AG04450 (cell line): ENCODE data around the gene HGFAC. TPM values are rescaled to one million over a fixed set of nuclear protein-coding genes. Genes with fewer than 3 reads are reported as not detected.
A peak's percentile ranks its signal among the peaks of the same experiment; 100 is the strongest.

ENCODE experiments used
- CTCF ChIA-PET: fragments of 300-600, 350-600 bp; formaldehyde crosslinking; extraction: SDS; loops from one replicate; lab custom pipeline; 2022; ENCODE audit warnings: antibody characterized with exemption, inconsistent platforms; lab: Charles Lee
- POLR2A ChIA-PET: fragments of 350-600 bp; formaldehyde crosslinking; extraction: SDS; loops from one replicate; lab custom pipeline; 2021; ENCODE audit warnings: antibody characterized with exemption, inconsistent platforms; lab: Yijun Ruan, JAX
- DNase-seq: peaks from one replicate; pipeline ENCODE4 v3.0.0-alpha.2; 2011; ENCODE audit warnings: low read depth, low spot score
- H3K27ac ChIP-seq: one replicate; pipeline ENCODE4 v1.5.1; 2012; ENCODE audit warnings: low read depth, low read length, control low read depth
- H3K27me3 ChIP-seq: one replicate; pipeline ENCODE4 v1.6.0; 2012; ENCODE audit warnings: low read length; ENCODE audit not compliant: control insufficient read depth, insufficient read depth
- H3K4me3 ChIP-seq: 2 replicates; pipeline ENCODE4 v1.5.1; 2011; ENCODE audit warnings: mild to moderate bottlenecking, low read depth, low read length, control low read depth
- H3K9me3 ChIP-seq: 2 replicates; pipeline ENCODE4 v1.5.1; 2012; ENCODE audit warnings: low read length; ENCODE audit not compliant: control insufficient read depth, insufficient read depth
- polyA plus RNA-seq: library from polyadenylated mRNA; depleted of rRNA; stranded (reverse); fragments of >200 nt; gene quantifications from 2 replicates; pipeline ENCODE4 v1.2.3, GENCODE V29; 2011
- TF ChIP-seq, protein P1 (sequence below): IDR thresholded peaks from 2 replicates; pipeline ENCODE4 v1.5.1; 2011; ENCODE audit warnings: low read depth, low read length, control low read depth, inconsistent platforms

Gene HGFAC
- polyA plus RNA-seq, 1 experiment = not detected

DNA sequence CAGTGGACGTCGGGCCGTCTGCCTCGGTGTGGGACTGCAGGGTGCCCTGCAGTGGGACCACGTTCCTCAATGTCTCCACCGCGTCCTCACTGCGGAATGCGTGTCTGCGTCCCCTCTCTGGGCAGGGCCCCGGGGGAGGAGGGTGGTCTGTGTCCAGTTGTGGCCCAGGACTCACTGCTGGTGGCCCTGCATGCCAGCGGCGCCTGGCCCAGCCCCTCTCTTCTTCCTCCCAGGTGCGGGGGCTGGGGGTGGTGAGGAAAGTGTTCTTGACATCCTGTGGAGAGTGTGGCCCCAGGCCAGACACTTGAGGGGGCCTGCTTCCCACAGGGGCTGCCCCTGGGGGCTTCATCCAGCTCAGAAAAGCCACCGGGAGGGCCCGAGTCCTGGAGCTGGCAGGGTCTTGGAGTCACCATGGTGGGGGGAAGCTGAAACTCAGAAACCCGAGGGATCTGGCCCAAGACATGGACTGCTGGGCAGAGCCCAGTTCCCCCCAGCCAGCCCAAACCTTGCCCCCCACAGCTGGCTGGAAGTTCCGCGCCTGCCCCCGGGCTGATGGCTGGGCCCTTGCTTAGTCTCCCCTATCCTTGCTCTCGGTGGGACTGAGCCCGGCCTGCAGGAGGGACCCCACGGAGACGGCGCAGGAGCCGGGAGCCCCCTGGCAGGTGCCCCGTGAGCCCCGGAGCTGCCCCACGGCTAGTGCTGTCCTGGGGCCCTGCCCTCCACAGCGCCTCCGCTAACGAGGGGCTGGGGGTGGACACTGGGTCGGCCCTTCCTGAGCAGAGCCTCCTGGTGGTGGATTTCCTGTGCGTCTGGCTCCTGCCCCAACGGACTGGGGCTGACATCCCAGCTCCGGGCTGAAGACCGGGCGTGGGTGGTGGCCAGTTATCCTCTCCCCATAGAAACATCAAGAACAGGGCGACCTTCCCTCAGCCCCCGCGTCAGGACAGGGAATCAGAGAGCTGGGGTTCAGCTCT lies 24.2 kb downstream of the HGFAC start:
- TF ChIP-seq, protein P1, sequence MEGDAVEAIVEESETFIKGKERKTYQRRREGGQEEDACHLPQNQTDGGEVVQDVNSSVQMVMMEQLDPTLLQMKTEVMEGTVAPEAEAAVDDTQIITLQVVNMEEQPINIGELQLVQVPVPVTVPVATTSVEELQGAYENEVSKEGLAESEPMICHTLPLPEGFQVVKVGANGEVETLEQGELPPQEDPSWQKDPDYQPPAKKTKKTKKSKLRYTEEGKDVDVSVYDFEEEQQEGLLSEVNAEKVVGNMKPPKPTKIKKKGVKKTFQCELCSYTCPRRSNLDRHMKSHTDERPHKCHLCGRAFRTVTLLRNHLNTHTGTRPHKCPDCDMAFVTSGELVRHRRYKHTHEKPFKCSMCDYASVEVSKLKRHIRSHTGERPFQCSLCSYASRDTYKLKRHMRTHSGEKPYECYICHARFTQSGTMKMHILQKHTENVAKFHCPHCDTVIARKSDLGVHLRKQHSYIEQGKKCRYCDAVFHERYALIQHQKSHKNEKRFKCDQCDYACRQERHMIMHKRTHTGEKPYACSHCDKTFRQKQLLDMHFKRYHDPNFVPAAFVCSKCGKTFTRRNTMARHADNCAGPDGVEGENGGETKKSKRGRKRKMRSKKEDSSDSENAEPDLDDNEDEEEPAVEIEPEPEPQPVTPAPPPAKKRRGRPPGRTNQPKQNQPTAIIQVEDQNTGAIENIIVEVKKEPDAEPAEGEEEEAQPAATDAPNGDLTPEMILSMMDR = peak; percentile 29
- Histone ChIP-seq H3K27me3 (peaks cover 43% of the 10 kb centered on the region), H3K9me3 (peaks cover 14% of the 10 kb centered on the region), H3K27ac (no peak overlapping the region), H3K4me3 (no peak overlapping the region)
- no peak for DNase-seq
- CTCF ChIA-PET = no interaction called here
- POLR2A ChIA-PET = no interaction called here

DNA sequence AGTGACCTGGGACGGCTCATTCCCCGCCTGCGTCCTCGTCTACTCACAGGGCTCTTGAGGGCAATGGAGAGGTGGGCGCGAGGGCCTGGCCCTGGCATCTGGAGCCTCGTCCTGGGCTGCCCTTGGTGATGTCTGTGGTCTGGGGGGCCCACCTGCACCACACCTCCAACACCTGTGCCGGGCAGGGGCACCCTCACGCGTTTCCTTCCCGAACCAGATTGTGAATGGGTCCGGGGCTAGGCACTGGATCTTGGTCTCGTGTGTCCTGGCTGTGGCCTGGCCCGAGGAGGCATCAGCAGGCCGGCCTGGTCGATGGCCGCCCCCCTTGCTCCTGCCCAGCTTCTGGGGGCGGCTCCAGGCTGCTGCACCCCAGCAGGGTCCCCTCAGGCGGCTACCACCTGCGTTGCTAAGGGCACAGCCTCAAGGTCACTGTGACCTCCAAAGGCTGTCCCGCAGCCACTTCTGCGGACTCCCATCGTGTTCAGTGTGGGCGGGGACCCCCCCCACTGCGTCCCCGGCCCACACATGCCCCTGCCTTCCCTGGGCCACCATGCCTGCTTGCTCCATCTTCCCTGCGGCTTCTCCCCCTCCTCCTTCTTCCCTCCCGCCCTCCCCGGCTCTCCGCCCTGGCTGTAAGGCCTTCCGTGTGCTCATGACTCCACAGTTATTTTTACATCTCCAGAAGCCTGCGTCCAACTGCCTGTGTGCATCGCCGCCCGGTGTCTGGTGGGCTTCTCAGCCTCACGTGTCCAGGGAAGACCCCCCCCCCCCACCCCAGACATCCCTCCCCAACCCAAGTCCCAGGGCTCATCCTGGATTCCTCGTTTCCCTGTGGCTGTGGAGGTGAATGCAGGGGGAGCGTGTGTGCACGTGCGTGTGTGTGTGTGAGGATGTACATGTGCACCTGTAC lies 25.2 kb downstream of the HGFAC start:
- CTCF ChIA-PET = no interaction called here
- no peak for DNase-seq
- TF ChIP-seq, protein P1 = no peak

DNA sequence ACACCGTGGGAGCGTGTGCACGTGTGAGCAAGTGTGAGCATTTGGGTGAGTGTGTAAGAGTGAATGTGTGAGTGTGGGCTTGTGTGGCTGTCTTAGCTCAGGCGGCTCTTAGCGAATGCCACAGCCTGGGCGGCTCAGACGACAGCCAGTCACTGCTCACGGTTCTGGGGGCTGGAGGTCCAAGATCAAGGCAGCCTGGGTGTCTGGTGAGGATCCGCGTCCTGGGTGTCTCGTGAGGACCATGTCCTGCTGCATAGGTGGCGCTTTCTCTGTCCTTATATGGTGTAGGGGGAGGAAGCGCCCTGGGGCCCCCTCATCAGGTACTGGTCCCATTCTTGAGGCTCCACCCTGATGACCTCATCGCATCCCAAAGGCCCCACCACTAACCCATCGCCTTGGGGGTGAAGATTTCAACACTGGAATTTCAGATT lies 25.8 kb downstream of the HGFAC start:
- Histone ChIP-seq H3K27me3 (peaks cover 36% of the 10 kb centered on the region), H3K4me3 (no peak overlapping the region), H3K9me3 (peaks cover 14% of the 10 kb centered on the region), H3K27ac (no peak overlapping the region)
- CTCF ChIA-PET = no interaction called here
- no peak for DNase-seq
- TF ChIP-seq, protein P1 = no peak
- POLR2A ChIA-PET = no interaction called here

More for the DNA sequence above, 25.2 kb downstream of the HGFAC start:
- Histone ChIP-seq H3K27me3 (peaks cover 43% of the 10 kb centered on the region), H3K9me3 (peaks cover 14% of the 10 kb centered on the region), H3K27ac (no peak overlapping the region), H3K4me3 (no peak overlapping the region)
- POLR2A ChIA-PET = no interaction called here

DNA sequence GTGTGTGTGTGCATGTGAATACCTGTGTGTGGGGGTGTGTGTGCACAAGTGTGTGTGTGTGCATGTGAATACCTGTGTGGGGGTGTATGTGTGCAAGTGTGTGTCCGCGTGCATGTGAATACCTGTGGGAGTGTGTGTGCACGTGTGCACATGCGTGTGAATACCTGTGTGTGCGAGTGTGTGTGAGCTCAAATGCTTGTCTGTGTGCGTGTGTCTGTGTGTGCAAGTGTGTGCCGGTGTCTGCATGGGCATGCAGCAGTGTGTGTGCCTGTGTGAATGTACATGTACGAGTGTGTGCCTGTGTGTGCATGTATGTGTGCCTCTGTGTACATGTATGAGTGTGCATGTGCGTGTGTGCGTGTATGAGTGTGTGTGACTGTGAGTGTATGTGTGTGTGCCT lies 26.4 kb downstream of the HGFAC start:
- no peak overlapping the region for H3K27ac ChIP-seq
- H3K9me3 ChIP-seq = peaks cover 14% of the 10 kb centered on the region
- CTCF ChIA-PET = no interaction called here
- POLR2A ChIA-PET = no interaction called here
- peaks cover 35% of the 10 kb centered on the region for H3K27me3 ChIP-seq
- DNase-seq = no peak
- TF ChIP-seq, protein P1 = no peak
- H3K4me3 ChIP-seq = no peak overlapping the region
